HG02571 (cell line): ENCODE measurements around the gene KMT2D.
"Not testable (repeated sequence)": the region's sequence is repeated elsewhere in the genome, so short reads cannot be mapped to it uniquely, and the experiment has no call there.

ENCODE experiments used
- ATAC-seq: cut with Tn5 transposase; IDR thresholded peaks from one replicate; pipeline ENCODE4 v1.9.1; 2021; ENCODE audit warnings: mild to moderate bottlenecking, moderate library complexity; ENCODE audit not compliant: unreplicated experiment

The KMT2D gene

DNA sequence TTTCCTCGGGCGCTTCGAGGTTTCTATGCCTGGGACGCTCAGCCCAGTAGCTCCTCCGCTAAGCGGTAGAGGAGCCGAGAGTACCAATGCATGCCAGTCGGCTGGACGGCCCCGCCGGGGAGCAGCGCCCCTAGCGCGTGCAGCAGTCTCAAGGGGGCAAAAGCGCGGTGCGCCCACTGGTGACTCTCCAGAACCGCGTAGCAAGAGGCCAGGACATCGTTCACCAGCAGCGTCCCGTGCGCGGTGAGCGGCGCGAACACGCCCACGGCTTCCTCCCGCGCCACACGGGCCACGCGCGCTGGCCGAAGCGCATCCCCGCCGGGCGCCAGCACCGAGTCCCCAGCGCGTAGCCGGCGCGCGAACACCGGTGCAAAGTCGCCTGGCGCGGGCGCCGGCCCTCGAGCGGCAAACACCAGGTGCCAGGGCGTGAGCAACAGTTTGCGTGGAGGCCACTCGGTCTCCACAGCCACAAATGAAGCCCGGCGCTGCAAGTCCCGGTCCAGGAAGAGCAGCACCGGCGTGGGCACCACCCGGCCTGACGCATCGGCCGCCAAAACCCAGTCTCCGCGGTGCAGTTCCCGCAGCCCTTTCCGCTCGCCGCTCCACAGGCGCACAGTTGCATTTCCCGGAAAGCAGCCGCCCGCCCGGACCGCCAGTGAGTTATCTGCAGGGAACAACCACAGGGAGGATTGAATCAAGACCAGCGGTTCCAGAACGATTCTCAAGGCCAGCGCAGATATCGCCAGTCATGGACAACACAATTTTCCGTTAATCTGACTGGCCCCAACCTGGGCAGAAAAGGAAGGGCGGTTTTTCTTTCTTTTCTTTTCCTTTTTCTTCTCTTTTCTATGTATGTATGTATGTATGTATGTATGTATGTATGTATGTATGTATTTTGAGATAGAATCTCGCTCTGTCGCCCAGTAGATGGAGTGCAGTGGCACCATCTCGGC lies 29.5 kb upstream of the KMT2D start:
- no peak for ATAC-seq

DNA sequence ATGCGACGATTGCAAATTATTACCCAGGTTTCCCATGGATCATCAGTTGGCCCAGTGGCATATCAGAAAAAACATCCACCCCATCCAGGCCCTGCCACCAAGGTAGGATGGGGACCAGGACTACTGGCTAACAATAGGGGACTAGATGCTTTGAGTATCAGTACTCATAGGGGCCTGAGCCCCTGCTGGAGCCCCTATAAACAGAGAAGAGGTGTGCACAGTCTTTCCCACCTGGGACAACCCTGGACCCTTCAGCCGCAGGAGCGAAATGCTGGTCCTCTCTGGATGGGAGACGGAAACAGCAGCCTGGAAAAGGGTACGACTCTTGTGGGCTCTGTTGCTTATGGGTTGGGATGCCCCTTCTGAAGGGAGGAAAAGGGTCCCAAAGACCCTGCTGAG lies 28.3 kb upstream of the KMT2D start:
- ATAC-seq, result no peak

DNA sequence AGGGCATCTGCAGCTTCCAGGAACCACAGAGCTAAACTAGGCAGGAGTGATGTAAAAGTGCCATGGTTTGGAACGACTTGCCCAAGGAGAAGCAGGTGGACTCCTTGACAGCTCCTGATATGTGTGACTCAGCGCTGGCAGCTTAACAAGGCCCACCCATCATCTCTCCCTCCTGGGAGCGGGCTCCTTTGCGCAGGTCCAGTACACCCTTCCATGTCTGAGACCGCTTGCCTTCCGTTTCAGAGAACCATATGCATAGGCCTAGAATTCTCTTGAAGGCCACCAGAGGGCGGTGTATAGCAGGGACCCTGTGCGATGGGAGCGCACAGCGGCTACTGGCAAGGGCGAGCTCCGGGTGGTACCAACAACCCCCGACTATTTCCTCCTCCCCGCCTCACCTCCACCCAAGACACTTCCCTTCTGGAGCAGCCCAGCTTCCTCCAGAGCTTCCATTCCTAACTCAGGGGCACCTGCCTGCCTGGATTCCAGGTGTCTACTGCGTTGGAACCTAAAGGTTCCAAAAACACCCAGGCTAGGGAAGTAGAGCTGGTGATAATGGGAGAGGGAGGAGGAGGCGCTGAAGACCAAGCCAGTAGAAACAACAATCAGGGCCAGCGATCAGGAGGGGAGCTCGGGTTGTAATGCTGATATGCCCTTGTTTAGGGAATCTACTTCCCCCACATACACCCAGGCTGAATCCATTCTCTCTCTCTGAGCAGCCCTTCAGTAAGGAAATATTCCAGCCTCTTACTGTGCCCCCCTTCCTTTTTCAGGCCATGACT lies 27.7 kb upstream of the KMT2D start:
- ATAC-seq, result peak; percentile 81

- ATAC-seq, result no peak
These were observed 25.5 kb upstream of the KMT2D start for GRCh38 chr12:49086116-49086515.

DNA sequence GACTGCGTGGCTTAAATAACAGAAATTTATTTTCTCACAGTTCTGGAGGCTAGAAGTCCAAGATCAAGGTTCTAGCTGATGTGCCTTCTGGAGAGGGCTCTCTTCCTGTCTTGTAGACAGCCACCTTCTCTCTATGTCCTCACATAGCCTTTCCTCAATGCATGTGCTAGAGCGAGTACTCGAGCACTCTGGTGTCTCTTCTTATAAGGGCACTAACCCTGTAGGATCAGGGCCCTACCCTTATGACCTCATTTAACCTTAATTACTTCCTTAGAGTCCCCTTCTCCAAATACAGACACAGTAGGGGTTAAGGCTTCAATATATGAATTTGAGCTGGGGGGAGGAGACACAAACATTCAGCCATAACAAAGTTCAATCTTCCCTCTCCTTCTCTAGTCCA lies 23.8 kb upstream of the KMT2D start:
- ATAC-seq, result no peak

DNA sequence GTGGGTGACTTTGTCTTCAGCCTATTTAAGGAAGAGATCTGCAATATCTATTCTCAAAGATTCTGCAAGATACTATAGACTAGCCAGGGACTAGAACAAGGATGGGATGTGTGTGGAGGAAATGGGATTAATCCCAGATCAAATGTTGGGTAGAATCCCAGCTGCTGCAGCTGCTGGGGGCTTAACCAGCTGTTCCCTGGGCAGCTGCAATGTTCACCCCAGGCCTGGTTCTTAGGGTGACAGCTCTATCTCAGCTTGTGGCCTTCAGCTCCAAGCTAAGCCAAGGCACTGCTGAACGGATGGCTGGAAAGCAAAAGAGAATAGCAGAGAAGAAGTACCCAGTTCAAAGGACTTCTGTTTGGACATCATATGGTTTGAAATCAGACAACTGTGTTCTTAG lies 19.2 kb upstream of the KMT2D start:
- ATAC-seq, result no peak

DNA sequence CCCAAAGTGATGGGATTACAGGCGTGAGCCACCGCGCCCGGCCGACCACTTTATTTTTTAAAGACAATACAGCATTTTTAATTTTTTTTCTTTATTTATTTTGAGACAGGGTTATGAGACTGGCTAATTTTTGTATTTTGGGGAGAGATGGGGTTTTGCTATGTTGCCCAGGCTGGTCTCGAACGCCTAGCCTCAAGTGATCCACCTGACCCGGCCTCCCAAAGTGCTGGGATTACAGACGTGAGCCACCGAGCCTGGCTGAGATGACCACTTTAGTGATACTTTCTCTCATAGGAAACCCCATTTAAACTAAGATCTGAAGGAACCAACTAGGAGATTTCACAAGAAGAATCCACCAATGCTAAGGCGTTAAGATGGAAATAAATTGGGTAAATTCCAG lies 10.4 kb upstream of the KMT2D start:
- ATAC-seq, result no peak

DNA sequence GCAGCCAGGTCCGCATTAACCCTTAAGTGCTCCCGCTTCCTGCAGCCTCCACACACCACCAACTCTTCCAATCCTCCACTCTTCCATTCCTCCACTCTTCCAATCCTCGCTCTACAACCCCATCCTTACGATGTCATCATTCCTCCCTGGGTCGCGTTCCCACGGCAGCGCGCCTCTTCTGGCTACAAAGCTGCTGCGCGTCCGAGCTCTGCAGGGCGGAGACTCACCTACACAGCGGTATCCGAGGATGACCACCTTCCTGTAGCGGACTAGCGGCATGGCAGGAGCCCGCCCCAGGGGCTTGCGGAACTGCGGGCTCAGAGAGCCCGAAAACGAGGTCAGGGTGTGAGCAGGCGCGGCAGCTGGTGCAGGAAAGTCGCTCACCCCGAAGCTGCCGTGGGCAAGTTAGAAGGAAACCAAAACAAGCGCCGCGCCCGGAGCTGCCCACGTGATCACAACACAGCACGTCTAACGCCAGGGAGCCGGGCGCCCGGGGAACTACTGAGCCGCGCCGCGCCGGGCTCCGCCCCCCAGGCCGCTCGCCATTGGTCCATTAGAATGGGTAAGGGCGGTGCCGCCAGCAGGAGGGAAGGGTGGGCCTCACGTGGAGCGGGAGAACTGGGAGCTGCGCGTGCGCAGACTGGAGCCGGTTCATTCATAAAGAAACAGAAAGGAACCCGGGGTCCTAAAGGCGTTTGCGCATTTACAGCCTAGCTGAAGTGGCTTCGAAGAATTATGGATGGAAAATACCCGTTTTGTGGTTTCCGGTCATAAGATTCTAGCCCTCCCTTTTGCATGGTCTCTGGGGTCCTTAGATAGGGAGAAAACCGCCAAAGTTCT lies 9.1 kb upstream of the KMT2D start, which contains the start of gene RHEBL1:
Gene RHEBL1 (minus strand): TSS at position 473 of the 840 bp plus-strand sequence. CDS start 194 bp downstream, at position 279.
- peak; percentile 98 for ATAC-seq

DNA sequence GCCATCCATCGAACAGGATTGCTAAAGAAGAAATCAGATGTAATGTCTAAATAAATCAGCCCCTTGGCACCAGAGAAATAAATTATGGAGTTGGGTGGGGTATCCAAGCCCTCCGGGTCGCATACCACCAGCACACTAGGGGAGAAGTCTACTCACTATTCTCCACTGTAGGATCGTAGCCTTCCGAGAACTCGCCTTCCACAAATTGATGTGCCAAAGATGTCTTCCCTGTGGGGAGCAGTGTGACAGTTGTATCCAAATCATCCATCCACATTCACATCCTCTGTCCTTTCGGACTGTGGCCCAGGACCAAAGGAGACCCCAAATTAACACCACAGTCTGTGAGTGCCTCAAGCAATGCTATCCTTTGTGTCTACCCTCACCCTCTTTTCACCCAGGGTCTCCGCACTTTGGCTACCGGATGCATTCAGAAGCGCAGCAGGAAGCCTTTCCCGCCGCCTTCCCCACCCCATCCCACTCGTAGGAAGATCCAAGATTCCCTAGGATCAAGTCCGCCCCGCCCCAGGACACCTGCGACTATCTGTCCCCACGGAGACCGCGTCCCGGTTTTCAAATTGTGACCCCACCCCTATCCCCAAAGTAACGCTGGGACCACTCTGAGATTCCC lies 8.4 kb upstream of the KMT2D start:
- no peak for ATAC-seq

DNA sequence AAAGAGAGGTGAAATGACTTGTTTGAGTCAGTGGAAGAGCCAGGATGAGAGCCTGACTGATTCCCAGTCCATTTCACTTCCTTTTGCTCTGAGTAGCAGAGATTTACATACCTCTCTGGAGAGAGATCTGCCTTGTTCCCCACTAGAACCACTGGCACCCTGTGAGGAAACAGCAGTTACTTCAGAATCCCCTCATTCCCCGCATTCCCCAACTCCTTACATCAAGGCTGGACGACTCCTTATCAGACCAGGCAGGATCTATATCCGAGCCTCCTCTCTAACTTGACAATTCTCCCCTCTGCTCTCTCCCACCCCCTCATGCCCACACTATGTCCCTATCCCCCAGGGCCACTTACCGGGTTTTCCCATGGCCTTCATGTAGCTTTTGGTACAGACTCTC lies 5.5 kb upstream of the KMT2D start:
- no peak for ATAC-seq

DNA sequence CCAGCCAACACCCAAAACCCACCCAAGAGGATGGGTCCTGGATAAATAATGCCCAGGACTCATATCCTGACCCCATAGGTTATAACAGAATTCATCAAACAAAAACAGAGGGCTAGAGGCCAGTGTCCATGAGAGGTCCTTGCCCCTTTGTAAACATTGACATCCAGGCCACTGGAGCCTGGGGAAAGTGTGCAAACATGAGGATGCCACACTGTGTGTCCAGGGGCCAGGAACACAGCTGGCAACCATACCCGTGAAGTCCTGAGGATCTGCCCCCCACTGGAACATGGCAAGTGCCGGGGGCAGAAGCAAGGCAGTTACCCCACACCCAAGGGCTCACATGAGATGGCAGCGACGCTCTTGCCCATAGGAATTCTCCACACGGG lies 4.2 kb upstream of the KMT2D start:
- ATAC-seq, result no peak

DNA sequence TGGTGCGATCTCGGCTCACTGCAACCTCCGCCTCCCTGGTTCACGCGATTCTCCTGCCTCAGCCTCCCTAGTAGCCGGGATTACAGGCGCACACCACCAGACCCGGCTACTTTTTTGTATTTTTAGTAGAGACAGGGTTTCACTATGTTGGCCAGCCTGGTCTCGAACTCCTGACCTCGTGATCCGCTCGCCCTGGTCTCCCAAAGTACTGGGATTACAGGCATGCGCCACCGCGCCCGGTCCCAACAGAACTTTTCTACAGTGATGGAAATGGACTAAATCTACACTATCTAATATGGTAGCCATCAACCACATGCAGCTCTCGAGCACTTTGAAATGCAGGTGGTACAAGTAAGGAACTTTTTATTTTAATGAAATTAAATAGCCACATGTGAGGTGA lies 1.3 kb upstream of the KMT2D start:
- ATAC-seq, result not testable (repeated sequence)

DNA sequence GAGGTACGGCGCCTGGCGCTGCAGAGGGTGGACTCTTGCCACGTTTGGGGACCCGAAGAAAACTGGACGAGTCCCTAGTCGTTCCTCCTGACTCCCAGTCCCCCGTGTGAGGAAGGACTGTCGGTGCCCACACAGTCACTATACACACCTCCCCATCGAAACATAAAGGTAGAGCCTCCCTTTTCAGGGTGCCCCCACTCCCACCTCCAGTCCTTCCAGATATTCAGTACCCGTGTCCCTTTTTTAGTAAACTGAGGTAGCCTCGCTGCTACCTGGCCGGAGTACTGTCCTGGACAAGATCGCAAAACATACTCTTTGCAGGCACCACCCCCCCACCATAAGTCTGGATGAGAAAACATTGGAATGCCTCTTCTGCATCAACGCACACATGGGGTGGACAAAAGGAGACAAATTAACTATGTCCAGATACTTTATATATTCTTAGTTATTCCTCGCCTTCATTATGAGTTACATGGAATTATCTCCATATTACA lies 610 bp upstream of the KMT2D start:
- ATAC-seq, result peak; percentile 1

GRCh38 chr12:49059299-49060171 lies 1.1 kb downstream of the KMT2D start:
- peak; percentile 10 for ATAC-seq

- ATAC-seq, result no peak
These were observed 1.6 kb downstream of the KMT2D start for GRCh38 chr12:49059045-49059298.

DNA sequence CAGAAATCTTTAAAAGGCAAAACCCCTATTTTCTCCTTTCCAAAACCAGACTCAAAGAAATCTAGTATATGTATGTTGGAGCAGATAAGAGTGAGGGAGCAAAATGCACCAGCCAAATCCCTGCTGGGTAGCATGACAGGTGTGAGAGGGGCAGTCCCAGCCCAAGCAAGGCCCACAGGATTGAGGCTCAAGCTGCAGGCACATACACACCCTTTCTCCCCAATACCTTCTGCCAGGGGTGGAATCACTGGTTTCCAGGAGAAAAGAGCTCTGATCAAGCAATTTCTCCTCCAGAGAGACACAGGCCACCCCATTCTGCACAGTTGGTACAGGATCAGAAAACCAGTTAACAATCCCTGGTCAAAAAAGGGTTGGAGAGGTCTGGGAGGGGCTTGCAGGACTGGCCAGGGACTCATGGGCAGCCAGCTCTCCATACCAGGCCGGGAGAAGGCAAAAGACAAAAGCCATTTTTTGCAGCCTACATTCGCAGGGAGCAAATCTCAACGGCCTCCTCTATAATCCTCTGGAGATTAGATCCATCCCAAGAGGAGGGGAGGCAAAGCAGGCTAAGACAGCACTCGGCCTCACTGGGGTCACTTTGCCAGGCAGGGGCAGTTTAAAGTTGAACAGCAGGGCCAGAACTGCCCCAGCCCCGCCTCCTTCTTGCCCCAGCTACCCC lies 2.1 kb downstream of the KMT2D start:
- ATAC-seq, result no peak

DNA sequence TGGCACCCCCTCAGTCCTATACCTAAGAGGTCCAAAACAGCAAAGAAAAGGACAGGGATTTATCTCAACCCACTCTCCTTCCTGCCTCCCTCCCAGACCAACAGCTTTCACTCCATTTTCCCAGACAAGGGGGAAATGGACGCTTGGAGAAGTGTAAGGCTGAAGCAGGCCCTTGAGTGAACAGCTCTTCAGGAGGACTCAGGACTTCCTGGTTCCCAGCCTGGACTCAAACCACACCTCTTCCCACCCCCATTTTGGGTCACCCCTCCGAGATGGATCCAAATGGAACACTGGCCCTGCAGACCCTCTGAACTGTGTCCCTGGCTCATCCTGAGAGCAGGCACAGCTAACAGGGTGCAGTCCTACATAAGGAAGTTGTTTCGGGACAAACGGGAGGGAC lies 2.7 kb downstream of the KMT2D start:
- ATAC-seq, result no peak

- ATAC-seq, result peak; percentile 72
These were observed 4.4 kb downstream of the KMT2D start for GRCh38 chr12:49055978-49056754.
